Islet precursor cell (in vitro differentiated cells): ENCODE measurements around the gene SKAP1.
"Not testable (repeated sequence)": the region's sequence is repeated elsewhere in the genome, so short reads cannot be mapped to it uniquely, and the experiment has no call there.

Source experiments
- DNase-seq: peaks from one replicate; pipeline ENCODE4 v3.0.0-alpha.2; 2018

SKAP1 gene

DNA sequence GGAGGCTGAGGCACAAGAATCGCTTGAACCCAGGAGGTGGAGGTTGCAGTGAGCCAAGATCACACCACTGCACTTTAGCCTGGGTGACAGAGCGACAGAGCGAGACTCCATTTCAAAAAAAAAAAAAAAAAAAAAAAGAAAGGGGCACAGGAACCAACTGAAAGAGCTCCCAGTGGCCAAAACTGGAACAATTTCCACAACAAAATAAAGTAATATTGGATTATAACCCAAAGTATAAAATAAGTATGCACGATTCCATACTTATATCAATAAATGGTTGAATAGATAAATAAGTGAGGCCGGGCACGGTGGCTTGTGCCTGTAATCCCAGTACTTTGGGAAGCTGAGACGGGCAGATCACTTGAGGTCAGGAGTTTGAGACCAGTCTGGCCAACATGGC, 19.2 kb downstream of the SKAP1 start:
- not testable (repeated sequence) for DNase-seq

DNA sequence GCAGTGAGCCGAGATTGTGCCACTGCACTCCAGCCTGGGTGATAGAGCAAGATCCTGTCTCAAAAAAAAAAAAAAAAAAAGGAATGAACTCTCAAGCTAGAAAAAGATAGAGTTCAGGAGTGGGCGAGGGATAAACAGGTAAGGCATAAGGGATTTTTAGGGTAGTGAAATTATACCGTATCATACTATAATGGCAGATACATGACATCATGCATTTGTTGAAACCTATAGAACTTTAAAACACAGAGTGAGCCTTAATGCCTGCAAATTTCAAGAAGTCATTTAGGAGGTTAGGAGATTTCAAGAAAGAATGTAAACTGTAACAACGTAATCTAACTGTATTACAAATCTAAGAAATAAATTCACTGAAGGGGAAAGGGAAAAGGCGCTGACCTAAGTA, 20.4 kb downstream of the SKAP1 start:
- DNase-seq: no peak

DNA sequence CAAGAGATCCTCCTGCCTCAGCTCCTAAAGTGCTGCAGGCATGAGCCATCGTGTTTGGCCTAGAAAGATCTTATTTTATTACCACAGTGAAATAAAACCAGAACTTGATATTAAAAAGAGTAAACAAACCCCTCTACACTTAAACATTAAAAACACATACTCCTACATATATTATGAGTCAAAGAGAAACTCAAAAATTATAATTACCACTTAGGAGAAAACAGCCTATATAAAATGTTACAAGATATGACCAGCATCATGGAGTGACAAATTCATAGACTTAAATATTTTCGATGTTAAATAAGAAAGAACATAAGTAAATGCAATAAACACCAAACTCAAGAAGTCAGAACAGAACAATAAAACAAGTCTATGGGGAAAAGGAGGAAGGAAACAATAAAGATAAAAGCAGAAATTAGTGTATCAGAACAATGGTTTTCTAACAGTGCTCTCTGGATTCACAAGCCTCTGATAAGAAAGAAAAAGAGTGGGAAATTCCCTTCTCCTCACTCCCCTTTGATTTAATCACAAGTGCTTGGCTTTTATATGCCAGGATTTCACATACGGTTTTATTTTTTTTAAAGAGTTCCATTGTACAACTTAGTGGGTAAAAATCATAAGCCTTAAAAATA, 23.0 kb downstream of the SKAP1 start:
- no peak for DNase-seq

DNA sequence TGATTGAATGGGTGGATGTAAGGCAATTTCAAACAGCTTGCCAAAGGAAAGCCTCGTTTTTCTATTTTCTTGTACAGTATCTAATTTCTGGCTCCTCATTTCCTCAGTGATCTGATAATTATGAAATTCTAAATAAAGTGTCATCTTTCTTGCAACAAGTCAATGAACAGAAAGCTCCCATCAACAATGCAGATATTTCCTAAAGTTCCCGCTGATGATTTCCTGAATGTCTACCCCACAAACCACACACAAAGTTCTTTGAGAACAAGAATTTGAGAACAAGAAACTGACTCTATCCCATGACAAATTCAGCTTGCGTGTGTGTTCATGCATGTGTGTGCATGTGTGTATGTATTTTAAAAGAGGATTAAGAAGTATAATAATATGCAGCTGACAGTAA, 35.2 kb downstream of the SKAP1 start:
- DNase-seq: no peak

DNA sequence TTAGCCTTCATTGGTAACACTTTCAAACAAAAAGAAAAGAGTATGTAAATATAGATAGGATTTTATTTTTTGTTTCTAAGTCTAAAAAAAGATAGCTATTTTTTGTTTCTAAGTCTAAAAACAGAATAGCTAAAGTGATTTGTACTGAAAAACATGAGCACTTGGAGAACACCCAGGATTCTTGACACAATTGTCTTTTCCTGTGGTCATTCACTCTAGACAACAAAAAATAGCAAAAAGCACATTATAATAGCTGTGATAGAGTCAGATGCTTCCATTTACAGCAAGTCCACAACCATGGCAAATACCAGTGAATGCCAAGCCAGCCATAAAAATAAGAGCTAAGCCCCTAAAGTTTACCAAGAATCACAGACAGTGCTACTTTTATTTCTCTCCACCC, 36.7 kb downstream of the SKAP1 start:
- DNase-seq: no peak

DNA sequence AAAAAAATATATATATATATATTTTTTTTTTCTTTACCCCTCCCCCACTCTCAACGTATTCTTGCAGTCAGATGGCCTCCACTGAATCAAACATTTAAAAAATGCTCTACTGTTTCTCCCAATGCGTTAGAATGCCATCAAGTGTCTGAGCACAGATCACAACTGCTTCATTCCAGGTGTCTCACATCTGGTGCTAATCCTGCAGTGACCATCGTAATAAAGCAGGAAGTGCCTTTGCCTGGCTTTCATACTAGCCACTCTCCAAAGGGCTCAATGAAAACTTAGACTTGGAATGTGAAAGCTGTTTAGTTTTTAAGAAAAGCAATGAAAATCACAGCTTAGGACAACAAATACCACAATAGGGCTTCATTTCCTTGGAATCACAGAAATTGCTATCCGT, 37.2 kb downstream of the SKAP1 start:
- peak; percentile 45 for DNase-seq

DNA sequence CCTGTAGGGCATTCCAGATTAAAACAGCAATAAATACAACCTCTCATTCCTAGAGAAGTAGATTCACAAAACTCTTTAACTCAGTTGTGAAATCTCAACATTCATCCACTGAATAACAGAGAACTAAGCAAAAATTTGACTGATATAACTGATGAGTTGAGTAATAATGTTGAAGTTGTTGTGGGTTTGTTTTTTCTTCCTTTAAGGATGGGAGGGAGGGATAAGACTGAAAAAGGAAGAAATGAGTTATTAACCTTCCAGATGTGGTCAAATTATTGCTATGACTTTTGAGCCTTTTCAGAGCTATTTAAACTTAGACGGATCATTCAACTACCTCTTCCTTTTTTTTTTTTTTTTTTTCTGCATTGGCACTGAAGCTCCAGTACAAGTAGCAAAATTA, 38.6 kb downstream of the SKAP1 start:
- no peak for DNase-seq

DNA sequence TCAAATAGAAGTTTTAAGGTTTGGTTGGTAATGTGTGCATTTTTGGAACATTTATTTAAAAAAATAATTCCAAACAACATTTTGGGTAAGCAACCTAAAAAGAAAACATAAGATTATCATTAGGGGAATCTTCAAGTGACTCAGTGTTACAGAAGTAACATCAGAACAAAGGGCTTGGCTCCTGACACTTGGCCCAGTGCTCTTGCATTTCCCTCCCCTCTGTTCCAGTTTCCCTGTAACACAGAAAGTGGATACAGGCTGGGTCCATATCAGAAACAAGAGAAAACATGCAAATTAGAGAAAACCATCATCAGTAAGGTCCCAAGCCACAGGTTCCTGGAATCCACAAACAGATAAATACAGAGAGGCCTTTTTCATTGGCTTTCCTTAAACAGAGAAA, 40.1 kb downstream of the SKAP1 start:
- no peak for DNase-seq

DNA sequence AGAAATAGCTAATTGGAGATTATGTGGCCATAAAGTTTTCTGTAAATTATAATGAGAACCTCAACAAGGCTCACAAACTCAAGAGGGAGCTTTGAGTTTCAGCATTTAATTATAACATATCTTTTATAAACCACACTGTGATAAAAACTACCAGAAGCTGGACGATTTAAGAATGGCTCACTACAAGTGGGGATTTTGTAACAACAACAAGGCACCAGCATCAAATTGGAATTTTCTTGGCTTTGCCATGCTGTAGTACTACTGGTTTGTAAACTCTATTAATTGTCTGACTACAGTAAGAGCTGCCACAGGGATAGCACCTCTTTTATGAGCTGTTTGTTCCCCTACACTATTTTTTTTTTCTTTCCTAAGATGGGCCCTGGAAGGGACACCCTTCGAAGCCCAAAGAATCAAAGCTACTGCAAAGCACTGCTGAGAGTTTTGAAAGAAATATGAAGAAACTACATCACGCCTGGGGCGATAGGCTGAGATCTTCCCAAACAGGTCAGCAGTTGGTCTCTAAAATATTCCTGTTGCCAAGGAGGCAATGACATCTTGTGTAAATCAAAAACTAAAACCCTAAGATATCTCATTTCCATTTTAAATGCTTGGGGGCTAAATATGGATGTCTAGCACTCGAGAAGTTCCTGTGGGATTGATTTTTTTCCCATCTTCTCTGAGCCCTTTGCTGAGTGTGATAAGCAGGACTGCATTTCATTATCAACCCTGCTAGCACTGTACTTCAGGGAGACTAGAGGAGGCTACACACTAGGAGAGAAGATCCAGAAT, 40.9 kb downstream of the SKAP1 start:
- peak; percentile 33 for DNase-seq

DNA sequence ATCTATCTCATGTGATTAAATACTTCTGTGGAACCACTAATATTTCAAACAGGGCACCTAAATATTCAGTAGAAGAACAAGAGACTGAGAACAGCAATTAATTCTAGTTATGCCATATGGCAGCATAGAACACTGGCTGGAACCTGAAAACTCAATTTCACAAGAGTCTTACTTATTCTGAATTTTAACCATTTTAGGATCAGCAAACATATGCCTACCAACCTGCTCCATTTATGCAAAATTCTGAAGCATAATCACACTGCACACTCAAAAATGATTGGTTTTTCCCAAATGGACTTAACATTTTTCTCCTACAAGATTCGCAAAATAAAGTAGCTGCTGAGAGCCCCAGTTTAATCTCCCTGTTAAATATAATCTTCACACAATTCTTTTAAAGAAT, 43.2 kb downstream of the SKAP1 start:
- DNase-seq: no peak

DNA sequence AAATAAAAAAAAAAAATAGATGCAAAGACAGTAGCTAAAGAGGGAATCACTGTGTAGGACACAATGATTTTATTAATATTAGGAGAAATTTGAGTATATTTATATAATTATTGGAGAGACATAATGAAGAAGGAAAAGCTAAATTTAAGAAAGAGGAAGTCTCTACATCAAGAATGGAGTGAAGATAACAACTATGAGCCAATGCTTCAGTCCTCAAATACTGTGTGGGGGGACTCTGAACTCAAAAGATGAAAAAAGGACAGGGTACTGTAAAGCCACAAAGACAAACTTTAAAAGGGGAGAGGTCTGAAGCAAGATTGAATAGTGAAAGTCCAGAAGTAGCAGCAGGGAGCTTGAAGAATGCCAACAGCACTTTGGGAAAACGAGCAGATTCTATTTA, 44.7 kb downstream of the SKAP1 start:
- no peak for DNase-seq

DNA sequence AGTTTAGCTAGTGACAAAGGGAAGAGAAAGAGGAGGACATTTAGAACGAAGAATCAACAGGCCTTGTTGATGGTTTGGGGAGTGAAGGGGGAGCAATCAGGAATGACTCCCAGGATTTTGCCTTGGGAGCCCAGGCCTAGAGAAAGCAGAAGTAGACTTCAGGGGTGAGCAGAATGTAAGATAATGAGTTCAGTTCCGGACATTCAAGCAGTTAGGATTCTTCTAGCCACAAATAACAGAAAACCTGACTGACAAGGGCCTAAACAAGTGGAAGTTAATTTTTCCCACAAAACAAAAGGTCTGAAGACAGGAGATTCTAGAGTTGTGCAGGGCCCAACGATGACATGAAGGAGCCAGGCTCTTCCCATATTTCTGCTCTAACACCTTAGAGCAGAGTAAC, 45.9 kb downstream of the SKAP1 start:
- DNase-seq: no peak

DNA sequence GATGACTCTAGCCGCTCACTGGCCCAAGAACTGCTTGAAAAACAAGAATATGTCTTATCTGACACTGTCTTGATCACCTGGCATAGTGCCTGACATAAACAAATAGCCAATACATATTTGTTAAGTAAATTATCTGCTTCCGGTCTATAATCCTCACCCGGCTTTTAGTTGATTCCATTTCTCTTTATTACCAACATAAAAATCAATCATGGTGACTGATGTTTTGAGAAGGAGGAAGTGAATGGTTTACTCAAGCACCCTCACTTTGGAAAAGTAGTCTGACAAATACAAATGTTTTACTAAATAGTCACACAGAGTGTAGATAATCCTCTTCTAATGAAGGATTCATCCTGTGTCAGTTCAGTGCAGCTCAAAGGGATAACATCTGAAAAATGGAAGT, 47.0 kb downstream of the SKAP1 start:
- DNase-seq: no peak

DNA sequence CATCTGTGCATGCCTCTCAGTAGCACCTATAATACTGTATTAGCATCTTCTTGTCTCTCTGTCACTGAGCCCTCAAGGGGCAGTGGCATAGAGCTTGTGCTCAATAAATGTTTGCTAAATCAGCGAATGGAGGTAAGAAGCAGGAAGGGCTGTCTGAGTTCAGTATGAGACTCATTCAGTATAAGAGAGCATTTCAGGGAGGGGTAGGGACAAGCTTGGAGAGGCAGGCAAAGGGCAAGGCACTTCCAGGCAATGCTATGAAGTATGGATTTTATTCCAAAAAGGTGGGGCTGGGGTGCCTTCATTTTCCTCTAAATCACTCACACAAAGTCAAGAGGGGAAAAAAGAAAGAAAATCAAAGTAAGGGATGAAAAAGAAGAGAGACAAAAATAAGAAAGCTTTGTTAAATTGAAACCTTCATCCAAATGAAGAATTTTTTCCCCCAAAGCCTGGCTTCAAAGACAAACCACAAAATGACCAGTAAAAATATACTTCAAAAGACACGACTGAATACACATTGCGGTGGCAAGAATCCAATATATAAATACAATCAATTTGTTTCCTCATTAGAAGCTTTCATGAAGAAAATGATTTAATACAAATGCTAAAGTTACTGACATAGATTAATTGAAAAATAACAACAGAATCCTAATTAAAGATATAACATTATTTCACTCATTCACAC, 51.2 kb downstream of the SKAP1 start:
- no peak for DNase-seq

DNA sequence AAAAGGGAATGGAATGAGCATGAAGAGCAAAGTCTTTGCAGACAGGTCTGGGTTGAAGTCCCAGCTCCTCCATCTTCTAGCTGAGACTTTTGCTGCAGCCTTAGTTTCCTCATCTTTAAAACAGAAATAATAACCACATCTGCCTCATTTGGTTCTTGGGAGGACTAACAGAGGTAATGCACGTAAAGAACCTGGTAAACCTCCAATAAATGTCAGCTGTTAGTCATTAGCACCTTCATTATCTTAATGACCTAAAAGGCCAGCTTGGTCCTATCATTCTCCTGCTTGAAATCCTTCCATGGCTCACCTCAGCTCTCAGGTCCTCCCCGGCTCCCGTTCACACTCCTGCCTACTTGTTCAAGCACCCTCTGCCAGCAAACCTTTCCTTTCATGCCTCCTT, 51.8 kb downstream of the SKAP1 start:
- peak; percentile 48 for DNase-seq

DNA sequence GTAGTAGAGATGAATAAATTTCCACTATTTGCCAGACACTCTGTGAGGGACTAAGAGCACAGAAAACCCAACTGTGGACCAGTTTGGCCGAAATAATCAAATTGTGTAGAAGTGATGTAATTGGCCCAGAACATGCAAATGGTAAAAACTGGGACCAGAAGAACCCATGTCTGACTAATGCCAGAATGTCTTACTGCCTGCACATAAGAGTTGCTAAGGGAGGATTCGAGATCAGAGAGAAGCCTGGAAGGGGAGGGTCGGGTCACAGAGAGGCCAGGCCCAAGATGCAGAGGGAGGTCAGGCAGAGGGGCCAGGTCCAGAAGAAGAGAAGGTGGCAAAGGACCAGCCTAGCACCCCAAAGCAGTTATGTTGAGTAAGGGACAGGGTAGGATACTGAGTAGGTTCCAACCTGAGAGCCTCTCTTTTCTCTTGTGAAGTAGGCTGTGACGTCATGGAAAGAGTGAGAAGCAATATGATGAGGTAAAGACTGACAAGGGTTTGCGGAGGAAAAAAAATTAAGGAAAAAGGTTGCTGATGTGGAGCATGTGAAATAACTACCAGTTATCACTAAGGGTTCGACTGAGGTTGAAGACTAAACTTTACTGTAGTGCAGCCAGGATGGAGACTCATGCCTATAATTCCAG, 53.2 kb downstream of the SKAP1 start:
- DNase-seq: no peak

DNA sequence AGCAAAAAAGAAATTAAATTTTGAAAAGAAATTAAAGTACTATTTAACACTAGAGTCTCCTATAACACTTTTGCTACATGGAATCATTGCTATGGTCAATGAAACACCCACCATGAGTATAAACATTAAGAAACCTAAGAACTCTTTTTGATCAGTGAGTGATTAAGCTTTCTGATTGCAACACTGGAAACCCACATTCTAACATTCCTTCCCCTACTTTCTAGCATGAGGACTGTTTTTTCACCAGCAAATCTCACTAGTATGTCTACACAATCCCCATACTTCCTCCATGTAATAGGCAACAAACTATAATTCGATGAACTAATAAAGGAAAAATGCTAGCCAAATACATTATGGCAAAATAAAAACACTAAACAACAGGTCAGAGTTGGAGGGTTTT, 54.7 kb downstream of the SKAP1 start:
- no peak for DNase-seq

DNA sequence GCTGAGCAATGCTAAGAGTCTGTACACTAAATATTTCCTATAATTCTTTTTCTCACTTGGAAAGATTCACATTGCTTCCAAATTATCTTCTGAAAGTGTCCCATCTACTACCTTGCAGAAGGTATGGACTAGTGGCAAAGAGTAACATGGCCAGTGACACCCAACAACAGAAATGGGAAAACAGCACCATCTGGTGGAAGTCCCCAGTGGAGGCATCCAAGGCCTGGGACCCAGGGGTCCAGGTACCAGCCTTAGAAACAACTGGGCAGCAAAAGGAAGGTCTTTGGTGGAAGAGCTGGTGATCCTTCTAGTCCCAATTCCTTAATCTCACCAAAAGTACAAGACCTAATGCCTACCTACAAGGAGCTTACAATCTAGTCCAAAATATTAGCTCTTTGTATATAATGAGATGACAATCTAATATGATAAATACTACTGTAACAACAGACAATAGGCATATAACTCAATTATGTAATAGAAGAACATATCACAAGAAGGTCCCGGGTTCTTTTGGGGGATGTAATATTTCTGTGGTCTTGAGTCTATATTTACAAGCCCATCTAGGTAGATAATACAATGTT, 55.3 kb downstream of the SKAP1 start:
- no peak for DNase-seq

DNA sequence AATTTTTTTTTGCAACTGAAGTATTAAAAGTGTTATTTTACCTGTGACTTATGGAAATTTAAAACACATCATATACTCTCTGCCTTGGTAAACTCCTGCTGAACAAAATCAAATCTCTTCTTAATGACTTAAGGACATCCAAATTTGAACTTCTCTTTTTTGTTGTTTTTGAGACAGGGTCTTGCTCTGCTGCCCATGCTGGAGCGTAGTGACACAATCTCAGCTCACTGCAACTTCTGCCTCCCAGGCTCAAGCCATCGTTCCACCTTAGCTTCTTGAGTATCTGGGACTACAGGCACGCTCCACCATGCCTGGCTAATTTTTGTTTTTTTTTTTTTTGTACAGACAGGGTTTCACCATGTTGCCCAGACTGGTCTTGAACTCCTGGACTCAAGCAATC, 56.1 kb downstream of the SKAP1 start:
- DNase-seq: no peak

DNA sequence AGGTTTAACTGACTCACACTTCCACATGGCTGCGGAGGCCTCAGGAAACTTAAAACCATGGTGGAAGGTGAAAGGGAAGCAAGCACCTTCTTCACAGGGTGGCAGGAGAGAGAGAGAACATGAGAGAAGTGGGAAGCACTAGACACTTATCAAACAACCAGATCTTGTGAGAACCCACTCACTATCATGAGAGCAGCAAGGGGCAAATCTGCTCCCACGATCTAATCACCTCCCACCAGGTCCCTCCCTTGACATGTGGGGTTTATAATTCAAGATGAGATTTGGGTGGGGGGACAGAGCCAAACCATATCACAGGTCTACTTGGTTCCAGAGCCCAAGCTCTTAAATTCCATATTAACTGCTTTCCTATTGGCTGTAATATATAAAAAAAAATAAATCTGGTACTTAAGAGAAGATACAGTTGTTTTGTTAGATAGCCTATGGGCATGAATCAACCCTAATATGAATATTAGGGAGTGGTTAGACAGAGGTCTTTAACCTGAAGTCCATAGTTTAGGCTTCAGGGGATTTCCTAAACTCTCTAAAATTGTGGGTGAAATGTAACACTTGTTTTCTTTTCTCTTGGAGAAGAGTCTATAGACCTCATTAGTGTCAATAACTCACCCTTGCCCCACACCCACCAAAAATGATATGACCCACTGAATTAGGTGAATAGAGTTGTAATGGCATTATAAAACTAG, 56.7 kb downstream of the SKAP1 start:
- DNase-seq: no peak

DNA sequence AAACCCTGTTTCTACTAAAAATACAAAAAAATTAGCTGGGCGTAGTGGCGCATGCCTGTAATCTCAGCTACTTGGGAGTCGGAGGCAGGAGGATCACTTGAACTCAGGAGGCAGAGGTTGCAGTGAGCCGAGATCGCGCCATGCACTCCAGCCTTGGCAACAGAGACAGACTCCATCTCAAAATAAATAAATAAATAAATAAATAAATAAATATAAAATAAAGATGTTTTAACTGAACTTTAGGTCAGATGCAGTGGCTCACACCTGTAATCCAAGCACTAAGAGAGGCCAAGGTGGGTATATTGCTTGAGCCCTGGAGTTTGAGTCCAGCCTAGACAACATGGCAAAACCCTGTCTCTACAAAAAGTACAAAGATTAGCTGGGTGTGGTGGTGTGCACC, 61.0 kb downstream of the SKAP1 start:
- not testable (repeated sequence) for DNase-seq

DNA sequence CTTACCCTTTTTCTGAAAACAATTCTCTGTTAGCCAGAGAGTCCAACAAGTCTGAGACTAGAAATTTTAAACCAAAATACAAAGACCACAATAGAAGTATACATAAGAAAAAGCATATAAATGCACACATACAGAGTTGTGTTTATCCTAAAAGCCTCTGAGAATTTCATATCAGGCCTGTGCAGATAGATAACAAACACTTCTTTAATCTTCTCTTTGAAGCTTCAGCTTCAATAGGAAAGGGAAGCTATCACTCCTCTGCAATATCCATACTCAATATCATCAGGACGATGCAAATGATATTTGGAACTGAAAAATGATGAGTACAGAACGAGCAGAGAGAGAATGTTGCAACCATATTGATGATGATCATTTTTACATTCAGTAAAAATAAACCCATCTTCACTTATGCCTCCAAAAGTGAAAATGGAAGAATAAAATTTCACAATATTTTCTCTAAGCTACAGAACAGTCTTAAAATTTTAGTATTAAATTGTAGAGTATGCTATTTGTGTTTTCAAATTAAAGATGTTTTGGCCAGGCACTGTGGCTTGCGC, 61.6 kb downstream of the SKAP1 start:
- DNase-seq: no peak
